SK-N-SH (cell line): ENCODE results near the gene RCOR2. TPM values are rescaled to one million over a fixed set of nuclear protein-coding genes. Genes with fewer than 3 reads are reported as not detected.

Experiments
- CTCF ChIA-PET: fragments of 300-600, 350-600 bp; formaldehyde crosslinking; extraction: SDS; loops from one replicate; lab custom pipeline; 2021; lab: Yijun Ruan, JAX
- POLR2A ChIA-PET: fragments of 350-600 bp; sonication (Branson Sonifier 250); formaldehyde crosslinking; extraction: SDS; loops from one replicate; lab custom pipeline; 2020; ENCODE audit warnings: antibody characterized with exemption, inconsistent platforms; lab: Yijun Ruan, JAX
- DNase-seq: peaks from one replicate; pipeline ENCODE4 v3.0.0; 2012
- H2AFZ ChIP-seq: fragments of 200-600 bp; sonication (generic); 2 replicates; pipeline ENCODE4 v1.8.1; 2016; ENCODE audit warnings: antibody characterized with exemption, mild to moderate bottlenecking, low read depth
- H3F3A ChIP-seq: fragments of 200-600 bp; sonication (generic); replicated peaks from 2 replicates; pipeline ENCODE3; 2016; ENCODE audit warnings: antibody characterized with exemption, mild to moderate bottlenecking; ENCODE audit not compliant: insufficient read depth
- H3K27ac ChIP-seq, 2 experiments: fragments of 200-500 bp in 1 of 2; fragments of 200-600 bp in 1 of 2; sonication (Bioruptor generic) in 1 of 2; sonication (generic), shearing (Covaris generic) in 1 of 2; 2 replicates each; pipeline versions ENCODE4 v1.5.1 to v1.6.1; 2014 to 2016; ENCODE audit warnings: low read depth in 2 of 2, inconsistent platforms in 1 of 2, low read length in 1 of 2, mild to moderate bottlenecking in 1 of 2, mixed read lengths in 1 of 2
- H3K27me3 ChIP-seq: fragments of 200-600 bp; sonication (generic), shearing (Covaris generic); 2 replicates; pipeline ENCODE4 v1.6.1; 2016; ENCODE audit warnings: mixed run types; ENCODE audit not compliant: insufficient read depth
- H3K36me3 ChIP-seq, 2 experiments: fragments of 200-500 bp in 1 of 2; fragments of 200-600 bp in 1 of 2; sonication (Bioruptor generic) in 1 of 2; sonication (generic) in 1 of 2; replicated peaks in 1 of 2; 2 replicates each; pipeline versions ENCODE3 to v1.5.1; 2014 to 2016; ENCODE audit warnings: low read length in 1 of 2, mild to moderate bottlenecking in 1 of 2; ENCODE audit not compliant: insufficient read depth in 2 of 2, control insufficient read depth in 1 of 2
- H3K4me1 ChIP-seq, 2 experiments: fragments of 200-500 bp in 1 of 2; fragments of 200-600 bp in 1 of 2; sonication (Bioruptor generic) in 1 of 2; sonication (generic), shearing (Covaris generic) in 1 of 2; 2 replicates each; pipeline versions ENCODE4 v1.5.1 to v1.6.1; 2014 to 2016; ENCODE audit warnings: low read depth in 1 of 2, low read length in 1 of 2, mixed run types in 1 of 2; ENCODE audit not compliant: insufficient read depth in 2 of 2, control insufficient read depth in 1 of 2
- H3K4me2 ChIP-seq: fragments of 200-600 bp; sonication (generic), shearing (Covaris generic); 2 replicates; pipeline ENCODE4 v1.6.1; 2017; ENCODE audit warnings: mixed run types
- H3K4me3 ChIP-seq, 2 experiments: fragments of 200-500 bp in 1 of 2; fragments of 200-600 bp in 1 of 2; sonication (Bioruptor generic) in 1 of 2; sonication (generic), shearing (Covaris generic) in 1 of 2; 2 replicates each; pipeline versions ENCODE4 v1.5.1 to v1.8.1; 2014 to 2016; ENCODE audit warnings: low read depth in 2 of 2, inconsistent platforms in 1 of 2, low read length in 1 of 2, mild to moderate bottlenecking in 1 of 2, mixed read lengths in 1 of 2, moderate library complexity in 1 of 2
- H3K79me2 ChIP-seq: fragments of 200-600 bp; sonication (generic); 2 replicates; pipeline ENCODE4 v1.8.1; 2017; ENCODE audit warnings: mild to moderate bottlenecking; ENCODE audit not compliant: insufficient read depth
- H3K9ac ChIP-seq: fragments of 200-600 bp; sonication (generic); 2 replicates; pipeline ENCODE4 v1.6.1; 2017; ENCODE audit warnings: mixed run types
- H3K9me2 ChIP-seq: fragments of 200-600 bp; sonication (generic); 2 replicates; pipeline ENCODE4 v1.6.1; 2017; ENCODE audit warnings: mixed run types
- H3K9me3 ChIP-seq: fragments of 200-600 bp; sonication (generic); 2 replicates; pipeline ENCODE4 v1.6.1; 2017; ENCODE audit warnings: mixed run types, mild to moderate bottlenecking, moderate library complexity
- H4K20me1 ChIP-seq: fragments of 200-600 bp; sonication (generic); 2 replicates; pipeline ENCODE4 v1.6.1; 2017; ENCODE audit warnings: mild to moderate bottlenecking, mixed run types; ENCODE audit not compliant: insufficient read depth
- CTCF ChIP-seq: fragments of 200-600 bp; sonication (generic); IDR thresholded peaks from 2 replicates; pipeline ENCODE4 v1.6.1; 2017; ENCODE audit warnings: antibody characterized with exemption, mild to moderate bottlenecking, moderate library complexity
- ELF1 ChIP-seq: IDR thresholded peaks from 2 replicates; pipeline ENCODE4 v1.4.0; 2012
- JUND ChIP-seq: IDR thresholded peaks from 2 replicates; pipeline ENCODE4 v1.4.0; 2012
- MXI1 ChIP-seq: IDR thresholded peaks from 2 replicates; pipeline ENCODE4 v1.6.1; 2012; ENCODE audit warnings: mild to moderate bottlenecking, low read depth, low read length, improper control_type of control experiment
- NRF1 ChIP-seq: IDR thresholded peaks from 2 replicates; pipeline ENCODE4 v1.6.1; 2012; ENCODE audit warnings: low read depth, mild to moderate bottlenecking, low read length
- PBX3 ChIP-seq: IDR thresholded peaks from 2 replicates; pipeline ENCODE4; 2012
- RCOR1 ChIP-seq: fragments of 150-350 bp; IDR thresholded peaks from 2 replicates; pipeline ENCODE4 v1.6.1; 2017; ENCODE audit warnings: antibody characterized with exemption, low read length
- SIN3A ChIP-seq: IDR thresholded peaks from 2 replicates; pipeline ENCODE4 v1.6.1; 2012; ENCODE audit warnings: low read depth, mild to moderate bottlenecking, low read length, moderate library complexity, borderline replicate concordance
- TCF12 ChIP-seq: IDR thresholded peaks from 2 replicates; pipeline ENCODE4 v1.4.0; 2012
- TEAD4 ChIP-seq: IDR thresholded peaks from 2 replicates; pipeline ENCODE4 v1.4.0; 2012; ENCODE audit warnings: mild to moderate bottlenecking, borderline replicate concordance; ENCODE audit not compliant: insufficient read depth
- USF2 ChIP-seq: fragments of 150-350 bp; IDR thresholded peaks from 2 replicates; pipeline ENCODE4 v1.6.1; 2017; ENCODE audit warnings: antibody characterized with exemption, low read length, low read depth, borderline replicate concordance
- WGBS: methylation state at CpG from one replicate; pipeline ENCODE4 v1.1.6; 2017; ENCODE audit warnings: low lambda C conversion rate; 5-methylcytosine and 5-hydroxymethylcytosine counted together
- polyA plus RNA-seq, 3 experiments: library from polyadenylated mRNA; depleted of rRNA; stranded (reverse); fragments of >200 nt; gene quantifications; 2 replicates each; pipeline ENCODE4 v1.2.3, GENCODE V29; 2012

Gene RCOR2
- polyA plus RNA-seq, 1 of the 3 experiments (the other 2 are of a cell fraction) = 1.1 TPM

GRCh38 chr11:63883791-63884190 is 33.2 kb downstream of the RCOR2 start:
- CTCF ChIA-PET = interaction anchor here (1.1 to 2.1 kb wide), 4 partner anchors 11 to 115 kb away, joined by 4 to 13 read pairs (median 6); partner anchors contain the start of gene ZFTA
- Histone ChIP-seq H3K9ac (no peak overlapping the region), H3K79me2 (peaks cover 88% of the 10 kb centered on the region)

More at GRCh38 chr11:63883791-63884190, 33.2 kb downstream of the RCOR2 start:
- peaks cover 80% of the 10 kb centered on the region for H4K20me1 ChIP-seq
- H2AFZ ChIP-seq = no peak overlapping the region
- TF ChIP-seq ELF1 (no peak), JUND (no peak), RCOR1 (no peak), TCF12 (no peak), NRF1 (no peak), SIN3A (no peak), CTCF (no peak), PBX3 (no peak), TEAD4 (no peak), MXI1 (no peak), USF2 (no peak)
- H3K9me2 ChIP-seq = no peaks in the 10 kb centered on the region
- POLR2A ChIA-PET = interaction anchor here (1.0 to 1.3 kb wide), 2 partner anchors 33 to 45 kb away, joined by 3 to 4 read pairs; partner anchors contain the start of genes MARK2 and RCOR2
- peaks cover 18 to 23% of the 10 kb centered on the region in 2 experiments; a peak in 3 of 4 replicates for H3K4me1 ChIP-seq
- peaks cover 4% of the 10 kb centered on the region for H3F3A ChIP-seq
- no peaks in the 10 kb centered on the region for H3K9me3 ChIP-seq
- no peaks in the 10 kb centered on the region for H3K27me3 ChIP-seq
- DNase-seq = no peak
- H3K27ac ChIP-seq = no peak overlapping the region
- H3K4me2 ChIP-seq = no peak overlapping the region
- WGBS = 97% methylated on average over 6 of the region's 6 CpGs
- no peaks in the 10 kb centered on the region for H3K36me3 ChIP-seq
- no peak overlapping the region for H3K4me3 ChIP-seq
